GM18498 (cell line): ENCODE data around the gene LASP1.

Experiments used
- ATAC-seq: cut with Tn5 transposase; IDR thresholded peaks from one replicate; pipeline ENCODE4 v1.9.1; 2021; ENCODE audit warnings: mild to moderate bottlenecking, moderate library complexity; ENCODE audit not compliant: unreplicated experiment

LASP1 gene

DNA sequence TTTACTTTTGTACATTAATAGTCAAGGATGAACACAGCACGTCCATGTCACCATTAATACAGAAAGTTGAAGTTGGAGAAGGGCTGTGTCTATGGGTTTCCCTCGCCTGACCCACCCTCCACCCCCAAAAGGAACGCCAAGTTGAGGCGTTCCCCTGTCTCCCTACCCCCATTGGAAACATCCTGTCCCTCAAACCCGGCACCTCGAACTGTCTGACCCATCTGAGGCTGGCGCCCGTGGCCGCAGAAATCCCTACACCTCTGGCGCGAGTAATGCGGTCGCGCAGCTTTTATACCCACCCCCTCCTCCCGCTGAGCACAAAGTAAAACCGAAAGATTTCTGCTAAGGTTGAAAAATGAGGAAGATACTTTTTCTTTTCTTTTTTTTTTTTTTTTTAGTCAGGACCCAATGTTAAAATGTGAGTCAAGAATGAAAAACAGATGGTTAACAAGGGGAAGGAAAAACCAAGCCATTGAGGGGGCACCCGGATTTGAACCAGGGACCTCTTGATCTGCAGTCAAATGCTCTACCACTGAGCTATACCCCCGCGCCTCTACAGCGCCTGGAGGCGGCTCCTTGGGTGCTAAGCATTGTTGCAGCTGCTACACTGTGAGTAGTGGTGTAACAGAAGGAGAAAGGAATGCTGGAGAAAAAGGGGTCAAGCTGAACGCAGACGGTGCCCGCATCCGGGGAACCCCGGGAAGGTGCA, 887 bp upstream of the LASP1 start:
- ATAC-seq, result peak; percentile 36

DNA sequence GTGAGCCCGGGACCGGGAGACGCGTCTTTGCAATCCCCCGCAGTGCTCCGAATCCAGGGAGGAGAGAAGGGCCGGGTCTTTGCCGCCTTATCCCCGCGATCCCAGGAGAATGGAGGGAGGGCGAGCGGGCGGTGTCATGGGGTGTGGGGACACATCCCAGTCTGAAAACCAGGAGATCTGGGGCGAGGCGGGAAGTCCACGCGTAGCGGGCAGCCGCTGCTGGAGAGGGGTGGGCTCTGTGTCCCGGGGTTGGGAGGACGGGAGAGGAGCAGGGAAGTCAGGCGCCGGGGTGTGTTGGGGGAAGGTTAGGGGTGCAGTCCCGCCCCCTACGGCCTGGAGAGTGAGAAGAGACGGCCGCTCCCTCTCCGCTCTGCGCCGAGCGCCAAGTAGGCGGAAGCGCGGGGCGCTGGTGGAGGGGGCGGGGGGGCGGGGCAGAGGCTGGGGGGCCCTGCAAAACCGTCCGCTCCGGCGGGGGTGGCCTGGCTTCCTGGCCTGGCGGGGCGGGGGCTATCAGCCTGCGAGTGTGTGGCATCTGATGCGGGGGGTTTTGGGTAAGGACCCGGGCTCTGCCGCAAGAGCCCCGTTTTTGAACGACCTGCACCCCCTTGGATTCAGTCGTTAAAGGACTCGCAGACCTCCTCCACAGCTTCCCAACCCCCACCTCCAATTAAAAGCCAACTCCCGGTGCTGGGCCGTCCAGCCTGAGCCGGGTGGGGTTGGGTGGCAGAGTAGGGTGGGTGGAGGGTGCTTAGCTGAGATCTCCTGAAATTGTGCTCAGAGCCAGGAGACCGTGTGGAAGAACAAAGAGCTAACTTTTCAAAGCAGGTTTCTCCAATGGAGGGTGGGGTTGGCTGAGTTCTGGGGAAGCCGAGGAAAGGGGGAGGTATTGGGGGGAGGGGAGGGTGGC, 654 bp downstream of the LASP1 start:
- ATAC-seq, result peak; percentile 26

DNA sequence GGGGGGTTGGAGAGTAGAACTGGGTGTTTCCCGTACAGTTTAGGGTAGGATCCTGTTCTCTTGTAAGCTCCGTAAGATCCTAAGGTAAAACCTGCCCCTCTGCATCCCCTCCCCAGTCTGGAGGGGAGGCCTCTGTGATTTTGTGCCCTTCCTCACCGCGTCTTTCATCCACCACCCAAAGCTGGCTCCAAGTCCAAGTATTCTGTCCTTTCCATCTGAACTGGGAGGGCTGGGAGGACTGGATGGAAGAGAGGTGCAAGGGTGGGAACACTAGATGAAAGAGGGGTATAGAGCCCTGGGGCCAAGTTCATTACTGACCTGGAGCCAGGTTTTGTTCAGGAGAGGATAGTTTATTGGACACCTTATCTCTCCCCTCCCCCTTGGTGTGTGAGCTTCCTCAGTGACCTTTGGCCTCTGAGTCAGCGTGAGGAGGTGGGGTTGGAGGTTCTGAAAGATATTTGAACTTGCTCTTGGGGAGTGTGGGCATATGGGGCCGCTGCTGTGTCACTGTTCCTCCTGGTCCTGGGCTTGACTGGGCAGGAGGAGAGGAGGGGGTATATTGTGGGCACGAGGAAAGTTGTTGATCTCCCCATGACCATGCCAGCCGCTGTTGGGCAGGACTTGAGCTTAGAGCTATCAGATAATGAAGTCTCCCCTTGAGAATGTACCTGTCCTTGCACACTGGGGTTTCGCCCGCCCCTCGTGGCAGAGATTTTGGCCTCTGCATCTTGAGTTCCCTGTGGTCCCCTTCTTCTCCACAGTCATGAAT, 1.6 kb downstream of the LASP1 start:
- ATAC-seq, result no peak

DNA sequence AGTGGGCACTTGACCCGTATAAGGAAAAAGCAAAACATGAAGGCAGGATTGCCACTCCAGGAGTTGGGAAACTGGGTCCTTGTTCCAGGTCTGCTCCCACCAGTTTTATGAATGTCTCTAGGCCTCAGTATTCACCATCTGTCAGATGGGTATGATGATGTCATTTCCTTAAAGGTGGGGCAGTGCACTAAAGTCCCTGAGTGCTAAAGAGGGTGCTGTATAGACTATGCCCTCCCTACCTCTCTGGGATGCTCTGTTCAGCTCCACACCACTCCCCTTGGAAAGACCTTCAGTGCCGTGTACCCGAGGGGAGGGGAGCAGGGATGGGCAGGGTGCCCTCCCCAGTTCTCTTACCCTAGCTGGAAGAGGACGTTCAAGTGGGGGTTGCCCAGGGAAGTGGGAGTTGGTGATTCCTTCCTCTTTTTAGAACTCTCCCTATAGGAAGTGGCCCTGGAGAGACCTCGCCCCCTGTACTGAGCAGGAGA, 2.2 kb downstream of the LASP1 start:
- ATAC-seq, result no peak

DNA sequence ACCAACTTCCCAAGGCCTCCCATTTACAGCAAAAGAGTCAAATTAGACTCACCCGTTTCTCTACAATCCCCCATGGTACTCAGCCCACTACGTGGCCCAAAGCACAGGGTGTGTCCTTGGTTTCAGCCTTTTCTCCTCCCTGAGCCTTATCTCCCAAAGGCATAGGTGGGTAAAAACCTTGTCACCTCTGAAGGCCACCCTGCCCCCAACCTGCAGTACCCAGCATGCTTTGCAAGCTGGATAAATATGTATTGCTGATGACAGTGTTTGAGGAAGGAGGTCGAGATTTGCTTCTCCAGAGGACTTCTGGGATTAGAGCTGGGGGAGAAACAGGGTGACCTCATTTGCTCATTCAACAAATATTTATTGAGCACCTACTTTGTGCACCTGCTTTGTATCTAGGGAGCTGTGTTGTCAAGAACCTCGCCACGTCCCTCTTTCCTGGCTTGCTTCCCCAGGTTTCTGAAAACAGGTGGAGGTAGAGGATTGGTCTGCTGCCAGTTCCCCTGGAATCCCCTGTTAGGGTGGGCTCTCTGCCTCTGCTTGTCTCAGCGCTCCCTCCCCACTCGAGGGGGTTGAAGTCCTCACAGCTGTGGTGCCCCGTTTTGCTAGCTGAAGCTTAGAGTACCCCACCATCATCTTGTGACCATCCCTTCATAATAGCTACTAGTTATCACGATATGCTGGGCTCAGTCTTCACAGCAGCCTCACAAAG, 3.0 kb downstream of the LASP1 start:
- ATAC-seq, result no peak

DNA sequence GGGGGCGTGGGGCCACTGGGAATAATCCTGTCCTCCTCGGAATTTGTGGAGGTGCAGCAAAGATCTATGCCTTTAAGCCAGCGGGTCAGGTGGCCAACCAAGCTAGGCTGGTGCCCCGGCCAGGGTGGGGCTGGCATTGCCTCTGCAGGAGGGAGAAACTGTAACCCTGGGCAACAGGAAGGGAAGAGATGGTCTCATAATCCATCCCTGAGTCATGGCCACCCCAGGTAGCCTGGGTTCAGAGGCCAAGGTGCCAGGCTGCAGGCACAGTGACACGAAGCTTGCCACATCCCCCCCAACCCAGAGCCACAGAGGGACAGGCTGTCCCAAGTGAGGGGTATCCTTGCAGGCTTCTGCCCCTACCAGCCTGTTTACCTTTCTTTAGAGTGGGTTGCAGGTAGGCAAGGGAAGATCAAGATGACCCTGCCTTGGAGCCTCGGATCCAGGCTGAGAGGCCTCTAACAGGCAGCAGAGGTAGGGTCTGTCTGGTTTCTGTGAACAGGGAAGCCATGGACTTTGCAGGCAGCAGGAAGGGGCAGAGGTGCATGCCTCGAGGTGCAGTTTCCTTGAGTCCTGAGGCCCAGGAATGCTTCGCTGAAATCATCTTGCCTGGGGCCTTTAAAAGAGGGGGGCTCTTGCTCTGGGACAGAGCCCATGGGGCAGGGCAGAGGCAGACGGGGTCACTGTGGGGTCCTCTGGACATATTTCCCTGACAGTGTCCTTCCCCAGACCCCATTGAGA, 4.0 kb downstream of the LASP1 start:
- ATAC-seq, result no peak

DNA sequence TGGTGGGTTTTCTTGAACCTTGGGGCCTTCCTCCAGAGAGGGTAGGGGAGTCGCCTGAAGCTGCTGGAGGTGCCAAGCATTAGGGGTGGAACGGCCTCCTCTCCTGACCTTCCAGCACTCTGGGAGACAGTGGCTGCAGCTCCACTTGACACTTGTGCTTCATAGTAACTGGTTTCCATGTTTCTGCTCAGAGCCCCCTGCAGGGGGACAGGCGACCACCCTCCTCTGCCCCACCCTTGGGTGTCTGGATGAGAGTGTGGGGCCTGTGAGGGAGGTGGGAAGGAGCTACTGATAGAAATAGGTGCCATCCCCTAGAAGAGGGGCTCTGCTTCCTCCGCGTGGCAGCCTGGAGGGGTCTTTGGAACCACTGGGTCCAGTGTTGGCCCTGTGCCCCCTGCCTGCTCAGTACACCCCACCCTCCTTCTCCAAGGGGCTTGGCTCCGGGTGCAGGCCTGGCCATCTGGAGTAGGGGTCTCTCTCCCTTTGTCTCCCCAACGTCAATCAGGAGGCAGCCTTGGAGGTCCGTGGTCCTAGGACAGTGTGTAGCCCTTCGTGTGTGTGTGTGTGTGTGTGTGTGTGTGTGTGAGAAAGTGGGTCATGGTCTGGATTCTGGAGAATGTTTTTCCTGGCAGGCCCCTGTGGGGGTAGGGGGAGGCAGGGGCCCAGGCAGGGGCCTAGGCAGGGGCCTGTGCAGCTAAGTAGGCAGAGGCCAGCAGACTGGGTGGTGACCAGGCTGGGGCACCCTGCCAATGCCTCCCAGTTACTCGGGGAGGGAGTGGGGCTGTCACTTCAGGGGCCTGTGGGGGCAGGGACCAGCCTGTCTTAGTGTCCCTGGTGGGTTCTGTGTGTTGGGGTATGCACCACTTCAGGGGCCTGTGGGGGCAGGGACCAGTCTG, 4.9 kb downstream of the LASP1 start:
- no peak for ATAC-seq

DNA sequence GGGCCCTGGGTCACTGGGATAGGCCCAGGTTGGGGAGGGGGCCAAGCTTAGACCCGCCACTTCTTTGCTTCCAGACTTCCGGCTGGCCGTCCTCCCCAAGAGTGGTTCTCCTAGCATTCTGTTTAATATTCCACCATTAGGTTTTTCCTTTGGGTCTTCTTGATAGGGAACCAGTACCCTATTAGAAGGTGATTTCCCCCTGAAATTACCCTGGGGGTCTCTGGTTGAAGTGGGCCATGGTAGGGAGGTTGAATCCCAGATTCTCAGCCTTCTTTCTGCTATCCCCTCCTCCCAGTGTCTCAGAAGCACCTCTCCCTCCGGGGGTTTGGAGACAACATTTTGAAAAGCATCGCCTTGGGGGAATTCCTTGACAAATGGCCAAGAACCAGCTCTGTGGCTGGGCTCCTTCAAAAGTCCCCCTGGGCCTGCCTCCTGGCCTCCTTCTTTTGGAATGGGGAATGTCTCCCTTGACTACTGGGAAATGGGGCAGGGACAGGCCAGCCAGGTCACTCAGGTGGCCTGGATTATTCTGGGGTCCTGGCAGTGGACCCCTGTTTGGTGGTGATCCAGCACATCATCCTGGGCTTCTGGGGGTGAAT, 5.7 kb downstream of the LASP1 start:
- ATAC-seq, result no peak

DNA sequence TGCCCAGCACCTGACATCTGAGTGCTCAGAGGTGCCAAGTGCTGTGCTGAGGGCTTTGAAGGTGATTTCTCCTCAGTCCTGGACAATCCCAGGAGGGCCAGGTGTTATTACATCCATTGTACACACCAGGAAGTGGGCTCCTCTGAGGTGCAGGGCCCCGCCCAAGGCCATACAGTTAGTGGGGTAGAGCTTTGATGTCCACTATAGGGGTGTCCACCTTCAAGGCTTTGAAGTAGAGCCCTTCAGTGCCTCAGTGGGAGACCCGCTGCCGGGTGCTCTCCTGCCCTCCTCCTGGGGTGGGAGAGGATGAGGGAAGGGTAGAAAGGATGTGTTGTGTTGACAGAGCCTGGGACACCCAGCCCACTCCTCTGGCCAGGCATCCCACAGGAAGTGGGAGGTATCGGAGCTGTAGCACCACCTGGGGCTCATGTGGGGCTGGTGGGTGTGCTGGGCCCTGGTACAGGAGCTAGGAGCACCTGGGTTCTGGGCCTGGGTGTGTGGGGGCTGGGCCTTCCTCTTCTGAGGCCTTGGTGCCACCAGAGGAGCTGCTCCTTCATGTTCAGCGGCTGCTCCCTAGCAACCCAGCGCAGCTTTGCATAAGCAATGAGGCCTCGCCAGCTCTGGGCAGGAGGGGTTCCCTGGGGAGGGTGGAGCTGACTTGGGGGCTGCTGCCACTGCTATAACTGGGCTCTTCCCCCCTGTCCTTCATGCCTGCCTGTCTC, 7.4 kb downstream of the LASP1 start:
- no peak for ATAC-seq

DNA sequence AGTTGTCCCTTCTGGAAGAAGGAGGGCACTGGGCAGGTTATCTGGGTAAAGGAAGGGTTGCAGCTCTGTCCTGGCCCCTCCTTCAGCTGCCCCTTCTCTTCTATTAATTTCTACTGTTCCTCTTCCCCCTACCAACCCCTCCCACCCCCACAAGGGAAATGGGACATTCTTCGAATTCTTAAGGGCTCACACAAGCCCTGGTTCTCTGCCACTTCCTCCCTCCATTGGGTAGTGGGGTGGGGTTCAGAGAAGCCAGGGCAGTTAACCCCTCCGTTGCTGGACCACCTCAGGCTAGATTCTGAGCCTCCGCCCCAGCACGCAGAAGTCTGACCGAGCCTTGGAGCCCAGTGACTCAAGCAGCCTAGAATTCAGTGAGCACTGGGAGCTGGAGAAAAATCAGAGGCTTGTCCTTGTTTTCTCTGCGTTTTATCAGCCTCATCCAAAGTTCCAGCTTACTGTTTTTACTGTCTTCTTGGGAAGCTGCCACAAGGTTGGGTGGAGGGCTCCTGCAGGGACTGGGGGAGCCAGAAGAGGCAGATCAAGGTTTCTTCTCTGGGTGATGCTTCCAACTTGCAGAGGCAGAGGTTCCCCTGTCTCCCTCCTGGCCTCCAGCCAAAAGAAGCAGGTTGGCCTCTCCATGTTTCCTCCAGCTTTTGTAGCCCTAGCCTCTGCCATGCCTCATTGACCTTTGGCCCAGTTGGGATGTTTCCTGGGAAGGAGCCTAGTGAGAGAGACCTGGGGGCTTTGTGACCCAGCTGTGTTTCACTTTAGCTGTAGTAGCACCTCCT, 10.2 kb downstream of the LASP1 start:
- ATAC-seq, result no peak

DNA sequence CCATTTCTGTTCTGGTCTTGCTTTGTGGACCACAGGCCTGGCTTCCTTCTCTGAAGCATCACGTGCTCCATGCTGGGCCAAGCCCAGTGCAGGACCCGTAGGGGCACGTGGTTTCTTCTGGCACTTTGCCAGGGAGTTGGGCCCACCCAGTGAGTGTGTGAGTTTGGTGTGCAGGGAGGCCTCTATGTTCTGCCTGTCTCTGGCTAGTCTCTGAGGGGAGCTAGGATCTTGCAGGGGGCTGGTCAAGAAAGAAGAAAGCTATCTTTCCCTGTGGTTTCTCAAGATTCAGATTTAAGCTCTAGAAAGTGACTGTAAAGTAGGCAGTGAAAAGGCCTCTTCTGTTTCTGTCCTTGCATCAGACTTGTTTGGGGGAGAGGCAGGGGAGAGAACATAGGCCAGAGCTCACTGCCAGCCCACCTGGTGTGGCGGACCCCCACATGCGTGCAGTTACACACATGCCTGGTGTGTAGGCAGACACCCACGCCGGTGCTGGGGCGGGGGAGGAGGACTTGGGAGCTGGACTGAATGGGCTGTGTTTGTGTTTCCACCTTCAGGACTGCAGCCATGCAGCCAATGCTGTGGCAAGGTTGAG, 11.8 kb downstream of the LASP1 start:
- ATAC-seq, result no peak

DNA sequence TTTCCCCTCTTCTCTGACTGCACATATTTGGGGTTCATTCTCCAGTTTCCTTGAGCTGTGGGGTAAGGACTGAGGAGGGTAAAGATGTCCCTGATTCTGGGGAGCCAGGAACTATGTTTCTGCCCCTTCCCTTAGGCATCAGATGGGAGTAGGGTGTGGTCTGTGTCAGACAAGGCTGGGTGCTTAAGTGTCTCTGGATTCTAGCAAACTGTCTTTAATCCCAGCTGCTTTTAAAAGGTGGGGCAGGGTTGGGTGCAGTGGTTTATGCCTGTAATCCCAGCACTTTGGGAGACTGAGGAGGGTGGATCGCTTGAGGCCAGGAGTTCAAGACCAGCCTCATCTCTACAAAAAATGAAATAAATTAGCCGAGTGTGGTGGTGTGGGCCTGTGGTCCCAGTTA, 13.0 kb downstream of the LASP1 start:
- ATAC-seq, result no peak

DNA sequence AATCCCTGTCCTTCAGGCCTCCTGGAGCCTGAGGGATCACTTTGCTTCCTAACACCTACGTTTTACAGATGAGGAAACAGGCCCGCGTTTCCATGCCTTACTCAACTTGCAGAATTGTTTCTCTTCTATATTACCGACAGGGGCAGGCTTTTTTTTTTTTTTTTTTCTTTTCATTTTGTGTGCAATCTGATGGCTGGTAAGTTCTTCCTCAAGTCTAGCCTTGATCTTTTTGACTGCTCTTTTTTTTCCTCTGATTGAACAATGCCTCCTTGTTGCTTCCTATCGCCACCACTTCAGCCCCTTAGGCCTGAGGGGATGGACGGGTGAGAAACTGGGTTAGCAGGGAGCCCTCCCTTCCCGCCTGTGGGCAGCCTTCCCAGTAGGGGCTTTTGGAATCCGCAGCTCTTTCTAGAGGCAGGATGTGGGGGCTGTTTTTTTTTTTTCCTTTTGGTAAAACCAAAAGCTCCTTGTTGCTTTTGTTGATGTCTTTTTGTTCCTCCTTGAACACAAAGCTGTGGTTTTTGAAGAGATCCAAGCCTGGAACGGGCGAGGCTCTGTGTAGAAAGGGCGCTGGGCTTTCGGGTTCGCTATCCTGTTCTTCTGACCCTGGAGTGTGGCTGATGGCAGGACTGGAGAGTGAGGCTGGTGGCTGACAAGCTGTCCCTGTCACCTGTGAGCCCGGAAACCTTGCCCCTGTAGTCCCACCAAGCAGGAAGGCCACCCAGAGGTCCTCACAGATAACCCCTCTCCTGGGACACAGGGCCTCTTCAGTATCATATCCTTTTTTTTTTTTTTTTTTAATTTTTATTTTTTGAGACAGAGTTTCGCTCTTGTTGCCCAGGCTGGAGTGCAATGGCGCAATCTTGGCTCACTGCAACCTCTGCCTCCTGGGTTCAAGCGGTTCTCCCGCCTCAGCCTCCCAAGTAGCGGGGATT, 14.0 kb downstream of the LASP1 start:
- no peak for ATAC-seq

DNA sequence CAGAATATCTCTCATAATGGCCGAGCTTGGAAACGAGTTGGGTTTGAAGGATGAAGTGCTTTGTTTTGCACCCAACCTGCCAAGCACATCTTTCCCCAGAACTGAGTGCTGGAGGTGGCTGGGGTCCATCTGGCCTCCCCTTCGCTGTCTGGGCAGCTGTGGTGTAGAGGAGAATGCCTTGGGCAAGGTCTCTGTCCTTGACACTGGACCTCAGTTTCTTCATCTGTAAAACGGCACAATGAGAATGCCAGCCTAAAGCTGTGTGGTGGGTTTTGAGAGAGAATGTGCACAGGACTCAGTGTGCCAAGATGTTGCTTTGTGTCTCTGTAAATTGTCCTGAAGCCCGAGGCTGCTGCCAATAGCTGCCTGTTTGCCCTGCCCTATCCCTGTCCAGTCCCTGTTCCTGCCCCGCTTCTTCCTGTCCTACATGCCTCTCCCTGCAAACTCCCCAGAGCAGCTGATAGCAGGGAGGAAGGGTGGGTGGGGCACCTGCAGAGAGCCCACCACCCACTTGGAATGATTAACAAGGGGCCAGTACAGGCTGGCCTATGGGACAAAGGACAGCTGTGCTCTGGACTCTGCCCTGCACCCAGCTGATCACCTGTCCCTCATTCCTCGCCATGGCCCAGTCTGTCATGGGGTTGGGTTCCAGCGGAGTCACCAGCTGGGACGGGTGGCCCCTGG, 15.3 kb downstream of the LASP1 start:
- no peak for ATAC-seq
